Measurements from ENCODE around the gene GNPTAB. TPM values are rescaled to one million over a fixed set of nuclear protein-coding genes. Genes with fewer than 3 reads are reported as not detected.

The GNPTAB gene
- total RNA-seq, 4 donors from 2014 or later: 27.1 to 91.6 (median 31.3) TPM

DNA sequence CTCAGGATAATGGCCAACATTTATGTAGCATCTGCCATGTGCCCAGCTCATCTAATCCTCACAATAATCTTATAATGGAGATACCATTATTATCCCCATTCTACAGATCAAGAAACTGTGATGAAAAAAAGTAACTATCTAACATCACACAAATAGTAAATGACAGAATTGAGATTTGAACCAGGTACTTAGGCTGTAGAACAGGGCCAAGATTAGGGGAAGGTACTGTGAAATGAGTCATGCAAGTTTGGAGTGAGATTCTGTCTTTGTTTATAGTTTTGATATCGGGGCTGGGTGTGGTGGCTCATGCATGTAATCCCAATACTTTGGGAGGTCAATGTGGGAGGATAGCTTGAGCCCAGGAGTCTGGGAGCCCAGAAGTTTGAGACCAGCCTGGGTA, 1.3 kb upstream of the GNPTAB start:
- Histone ChIP-seq H3K36me3 (no peaks in the 10 kb centered on the region), H3K9me3 (no peaks in the 10 kb centered on the region), H3K4me1 (peaks cover 0 to 15% (median 6%) of the 10 kb centered on the region in 4 donors), H3K27me3 (no peaks in the 10 kb centered on the region), H3K4me3 (no peak overlapping the region), H3K27ac (no peak overlapping the region)
- no peak for TF ChIP-seq POLR2A (IDR thresholded peaks at IDR 0.05)
- TF ChIP-seq CTCF (IDR thresholded peaks at IDR 0.05): no peak
- no peak for DNase-seq

DNA sequence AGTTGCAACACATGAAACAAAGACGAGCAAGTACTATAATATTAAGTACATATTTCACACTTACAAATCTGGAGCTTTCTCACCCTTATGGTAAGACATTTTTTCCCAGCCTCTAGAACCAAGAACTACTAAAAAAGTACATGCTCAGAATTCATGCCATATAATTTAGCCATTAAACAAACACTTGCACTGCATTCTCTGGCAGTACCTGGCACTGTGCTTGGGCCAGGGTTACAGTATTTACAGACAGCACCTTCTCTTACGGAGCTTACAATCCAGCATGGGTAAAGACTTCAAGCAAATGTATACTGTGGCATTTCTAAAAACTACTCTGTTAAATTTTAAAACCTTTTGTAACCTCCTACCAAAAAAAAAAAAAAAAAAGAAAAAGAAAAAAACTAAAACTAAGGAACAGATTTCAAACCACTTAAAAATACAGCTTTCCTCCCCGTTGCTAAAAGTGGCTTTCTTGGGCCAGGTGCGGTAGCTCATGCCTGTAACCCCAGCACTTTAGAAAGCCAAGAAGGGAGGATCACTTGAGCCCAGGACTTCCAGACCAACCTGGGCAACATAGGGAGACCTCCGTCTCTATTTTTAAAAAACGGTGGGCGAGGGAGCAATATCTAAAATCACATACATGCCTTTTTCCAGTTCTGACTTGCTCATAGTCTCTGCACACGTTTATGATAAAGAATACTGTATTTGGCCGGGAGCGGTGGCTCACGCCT, 956 bp downstream of the GNPTAB start:
- Histone ChIP-seq H3K36me3 (no peaks in the 10 kb centered on the region), H3K4me3 (peak overlapping the region; percentile 77 to 93 (median 80)), H3K27me3 (no peaks in the 10 kb centered on the region), H3K4me1 (peaks cover 0 to 22% (median 6%) of the 10 kb centered on the region in 4 donors), H3K9me3 (no peaks in the 10 kb centered on the region), H3K27ac (peak overlapping the region; percentile 87 to 92 (median 87))
- TF ChIP-seq CTCF (IDR thresholded peaks at IDR 0.05): no peak
- DNase-seq: peak in 1 of 3 donors; percentile 32

GRCh38 chr12:101828463-101829196, 2.1 kb downstream of the GNPTAB start:
- peak overlapping the region in 2 of 4 donors; percentile 77 to 93 for H3K4me3 ChIP-seq
- DNase-seq: peak in 2 of 3 donors; percentile 53 to 58
- H3K36me3 ChIP-seq: no peaks in the 10 kb centered on the region
- no peaks in the 10 kb centered on the region for H3K9me3 ChIP-seq
- H3K27ac ChIP-seq: peak overlapping the region in 2 of 4 donors; percentile 87
- no peaks in the 10 kb centered on the region for H3K27me3 ChIP-seq
- peaks cover 0 to 33% (median 8%) of the 10 kb centered on the region in 4 donors for H3K4me1 ChIP-seq
- no peak for TF ChIP-seq CTCF (IDR thresholded peaks at IDR 0.05)
- no peak for TF ChIP-seq POLR2A (IDR thresholded peaks at IDR 0.05)

GRCh38 chr12:101826766-101827368, 3.9 kb downstream of the GNPTAB start:
- Histone ChIP-seq H3K27me3 (no peaks in the 10 kb centered on the region), H3K4me3 (no peak overlapping the region), H3K27ac (no peak overlapping the region), H3K4me1 (peaks cover 0 to 34% (median 8%) of the 10 kb centered on the region in 4 donors), H3K9me3 (no peaks in the 10 kb centered on the region), H3K36me3 (no peaks in the 10 kb centered on the region)
- TF ChIP-seq POLR2A (IDR thresholded peaks at IDR 0.05) (no peak), CTCF (IDR thresholded peaks at IDR 0.05) (no peak)
- DNase-seq: no peak

GRCh38 chr12:101824831-101825230, 5.9 kb downstream of the GNPTAB start:
- peaks cover 0 to 28% (median 8%) of the 10 kb centered on the region in 4 donors for H3K4me1 ChIP-seq
- no peaks in the 10 kb centered on the region for H3K9me3 ChIP-seq
- H3K4me3 ChIP-seq: no peak overlapping the region
- no peak for DNase-seq
- no peaks in the 10 kb centered on the region for H3K36me3 ChIP-seq
- no peak for TF ChIP-seq POLR2A (IDR thresholded peaks at IDR 0.05)
- no peak for TF ChIP-seq CTCF (IDR thresholded peaks at IDR 0.05)
- H3K27ac ChIP-seq: peak overlapping the region in 1 of 4 donors; percentile 11
- H3K27me3 ChIP-seq: no peaks in the 10 kb centered on the region
